ENCODE measurements around the gene FOXK1.
A peak's percentile ranks its signal among the peaks of the same experiment; 100 is the strongest.

FOXK1 gene

GRCh38 chr7:4762121-4763055 is 80.3 kb downstream of the FOXK1 start:
- DNase-seq (ENCODE audit: low read depth), result no peak
- TF ChIP-seq, protein P1, sequence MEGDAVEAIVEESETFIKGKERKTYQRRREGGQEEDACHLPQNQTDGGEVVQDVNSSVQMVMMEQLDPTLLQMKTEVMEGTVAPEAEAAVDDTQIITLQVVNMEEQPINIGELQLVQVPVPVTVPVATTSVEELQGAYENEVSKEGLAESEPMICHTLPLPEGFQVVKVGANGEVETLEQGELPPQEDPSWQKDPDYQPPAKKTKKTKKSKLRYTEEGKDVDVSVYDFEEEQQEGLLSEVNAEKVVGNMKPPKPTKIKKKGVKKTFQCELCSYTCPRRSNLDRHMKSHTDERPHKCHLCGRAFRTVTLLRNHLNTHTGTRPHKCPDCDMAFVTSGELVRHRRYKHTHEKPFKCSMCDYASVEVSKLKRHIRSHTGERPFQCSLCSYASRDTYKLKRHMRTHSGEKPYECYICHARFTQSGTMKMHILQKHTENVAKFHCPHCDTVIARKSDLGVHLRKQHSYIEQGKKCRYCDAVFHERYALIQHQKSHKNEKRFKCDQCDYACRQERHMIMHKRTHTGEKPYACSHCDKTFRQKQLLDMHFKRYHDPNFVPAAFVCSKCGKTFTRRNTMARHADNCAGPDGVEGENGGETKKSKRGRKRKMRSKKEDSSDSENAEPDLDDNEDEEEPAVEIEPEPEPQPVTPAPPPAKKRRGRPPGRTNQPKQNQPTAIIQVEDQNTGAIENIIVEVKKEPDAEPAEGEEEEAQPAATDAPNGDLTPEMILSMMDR (IDR thresholded peaks at IDR 0.05; ENCODE audit: low read depth, low read length, missing control alignments), result no peak
- no peak overlapping the region for H3K4me3 ChIP-seq (ENCODE audit: low read depth, low read length)
- in situ Hi-C loops (cut with HindIII; ENCODE audit: low sequenced_read_pairs), result no loop called here

GRCh38 chr7:4763091-4763793 is 81.1 kb downstream of the FOXK1 start:
- DNase-seq (ENCODE audit: low read depth), result no peak
- in situ Hi-C loops (cut with HindIII; ENCODE audit: low sequenced_read_pairs), result no loop called here
- TF ChIP-seq, protein P1 (IDR thresholded peaks at IDR 0.05; ENCODE audit: low read depth, low read length, missing control alignments), result no peak
- no peak overlapping the region for H3K4me3 ChIP-seq (ENCODE audit: low read depth, low read length)

- TF ChIP-seq, protein P1 (IDR thresholded peaks at IDR 0.05; ENCODE audit: low read depth, low read length, missing control alignments), result no peak
- in situ Hi-C loops (cut with HindIII; ENCODE audit: low sequenced_read_pairs), result no loop called here
- DNase-seq (ENCODE audit: low read depth), result no peak
- H3K4me3 ChIP-seq (ENCODE audit: low read depth, low read length), result no peak overlapping the region
Observed at GRCh38 chr7:4763794-4764185, 81.7 kb downstream of the FOXK1 start.

DNA sequence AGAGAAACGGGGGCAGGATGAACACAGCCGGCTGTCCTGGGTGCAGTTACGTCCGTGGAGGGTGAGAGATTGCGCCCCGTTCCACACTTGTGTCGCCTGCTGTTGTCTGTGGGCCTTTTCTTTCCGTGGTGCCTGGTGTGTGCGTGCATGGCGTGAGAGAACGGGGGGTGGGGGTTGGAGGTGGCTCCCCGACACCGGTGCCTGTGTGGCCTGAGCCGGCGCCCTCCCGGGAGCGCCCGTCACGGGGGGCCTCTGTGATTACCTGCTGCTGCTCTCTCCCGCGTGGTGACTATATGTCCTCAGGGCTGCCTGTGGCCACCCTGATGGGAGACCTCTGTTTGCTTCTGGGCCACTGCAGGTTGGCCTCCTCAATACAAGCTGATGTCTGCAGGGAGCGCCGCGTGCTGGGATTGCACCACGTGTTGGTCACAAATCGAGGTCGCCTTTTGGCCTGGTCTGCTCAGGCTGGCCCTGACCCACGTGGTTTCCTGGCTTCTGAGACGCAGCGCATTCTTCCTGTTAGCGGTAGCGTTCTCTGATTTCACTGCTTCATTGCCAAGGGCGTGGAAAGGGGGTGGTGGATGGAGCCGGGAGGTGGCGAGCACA is 82.4 kb downstream of the FOXK1 start:
- DNase-seq (ENCODE audit: low read depth), result no peak
- no peak overlapping the region for H3K4me3 ChIP-seq (ENCODE audit: low read depth, low read length)
- TF ChIP-seq, protein P1 (IDR thresholded peaks at IDR 0.05; ENCODE audit: low read depth, low read length, missing control alignments), result no peak
- in situ Hi-C loops (cut with HindIII; ENCODE audit: low sequenced_read_pairs), result no loop called here

DNA sequence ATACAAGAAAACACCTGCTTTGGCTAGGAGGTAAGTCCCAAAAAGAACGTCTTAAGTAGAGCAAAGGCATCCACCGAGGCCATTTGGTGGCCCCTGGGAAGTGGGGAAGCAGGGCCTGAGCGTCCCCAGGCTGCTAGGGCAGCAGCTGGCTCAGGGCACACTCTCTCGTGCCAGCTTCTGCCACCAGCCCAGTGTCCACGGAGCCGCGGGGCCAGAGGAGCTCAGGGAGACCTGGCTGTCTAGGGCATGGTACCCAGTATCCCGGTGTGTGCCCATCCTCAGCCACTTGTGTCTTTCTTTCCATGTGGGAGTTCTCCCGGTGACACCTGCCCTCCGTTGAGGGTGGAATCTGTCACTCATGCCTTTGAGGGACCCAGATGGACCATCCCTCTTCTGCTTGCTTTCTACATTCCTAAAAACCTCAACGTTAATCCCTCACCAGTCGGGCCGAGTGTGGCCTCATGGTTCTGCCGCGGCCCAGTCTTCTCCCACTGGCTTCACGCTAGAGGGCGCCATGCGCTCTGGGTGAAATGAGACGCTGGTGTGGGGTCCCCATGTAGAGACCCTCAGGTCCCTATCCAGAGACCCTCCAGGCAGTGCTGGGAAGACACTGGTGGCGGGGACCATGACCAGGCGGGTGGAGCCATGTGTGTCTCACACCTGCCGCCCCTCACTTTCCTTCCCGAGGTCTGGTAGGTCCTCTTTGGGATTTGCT is 83.8 kb downstream of the FOXK1 start:
- TF ChIP-seq, protein P1 (IDR thresholded peaks at IDR 0.05; ENCODE audit: low read depth, low read length, missing control alignments), result peak; percentile 37
- DNase-seq (ENCODE audit: low read depth), result no peak
- H3K4me3 ChIP-seq (ENCODE audit: low read depth, low read length), result no peak overlapping the region
- in situ Hi-C loops (cut with HindIII; ENCODE audit: low sequenced_read_pairs), result no loop called here

Data from astrocyte of the cerebellum (primary cell).